ENCODE measurements around the gene ZFYVE9.
"Not testable (repeated sequence)": the region's sequence is repeated elsewhere in the genome, so short reads cannot be mapped to it uniquely, and the experiment has no call there.

The ZFYVE9 gene

GRCh38 chr1:52345252-52345651 is 203.4 kb downstream of the ZFYVE9 start:
- DNase-seq = no peak

- no peak for DNase-seq
Observed at GRCh38 chr1:52346653-52347052, 204.8 kb downstream of the ZFYVE9 start.

- no peak for DNase-seq
Observed at GRCh38 chr1:52348704-52349300, 206.9 kb downstream of the ZFYVE9 start.

- DNase-seq = no peak
Observed at GRCh38 chr1:52352690-52353089, 210.8 kb downstream of the ZFYVE9 start.

- DNase-seq = no peak
Observed at GRCh38 chr1:52355436-52355835, 213.5 kb downstream of the ZFYVE9 start.

- no peak for DNase-seq
Observed at GRCh38 chr1:52355847-52356505, 214.1 kb downstream of the ZFYVE9 start.

- DNase-seq = no peak
Observed at GRCh38 chr1:52356818-52357355, 215.0 kb downstream of the ZFYVE9 start.

GRCh38 chr1:52357397-52357796 is 215.5 kb downstream of the ZFYVE9 start:
- DNase-seq = no peak

- DNase-seq = no peak
Observed at GRCh38 chr1:52358851-52359497, 217.1 kb downstream of the ZFYVE9 start.

GRCh38 chr1:52359676-52360594 is 218.0 kb downstream of the ZFYVE9 start:
- DNase-seq = no peak

- DNase-seq = no peak
Observed at GRCh38 chr1:52360595-52360968, 218.7 kb downstream of the ZFYVE9 start.

- no peak for DNase-seq
Observed at GRCh38 chr1:52364235-52364839, 222.4 kb downstream of the ZFYVE9 start.

- DNase-seq = peak; percentile 43
Observed at GRCh38 chr1:52365071-52365745, 223.3 kb downstream of the ZFYVE9 start.

- peak; percentile 73 for DNase-seq
Observed at GRCh38 chr1:52365746-52366516, 224.0 kb downstream of the ZFYVE9 start, which contains the start of gene CC2D1B. Gene CC2D1B (minus strand): TSS chr1:52366205. CDS start chr1:52364620, 1,585 bp downstream.

GRCh38 chr1:52366517-52366827 is 224.6 kb downstream of the ZFYVE9 start:
- no peak for DNase-seq

- DNase-seq = no peak
Observed at GRCh38 chr1:52367272-52367671, 225.4 kb downstream of the ZFYVE9 start.

- no peak for DNase-seq
Observed at GRCh38 chr1:52368383-52369172, 226.7 kb downstream of the ZFYVE9 start.

- not testable (repeated sequence) for DNase-seq
Observed at GRCh38 chr1:52369851-52370250, 228.0 kb downstream of the ZFYVE9 start.

GRCh38 chr1:52385376-52385775 is 243.5 kb downstream of the ZFYVE9 start:
- no peak for DNase-seq

GRCh38 chr1:52386458-52386857 is 244.6 kb downstream of the ZFYVE9 start:
- no peak for DNase-seq

All from amniotic stem cell (primary cell).